Psoas muscle (tissue), 8 donors: ENCODE measurements around the gene ABR. TPM values are rescaled to one million over a fixed set of nuclear protein-coding genes. Genes with fewer than 3 reads are reported as not detected.

ENCODE experiments used
- ATAC-seq, 4 donors: fragments of 200-7000 bp; cut with Tn5 transposase; one replicate each; pipeline ENCODE4 v1.9.1; 2020; ENCODE audit warnings: moderate library complexity in 3 of 4, mild to moderate bottlenecking in 2 of 4
- DNase-seq, 2 donors: peaks; one replicate each; pipeline ENCODE4 v3.0.0-alpha.2; 2020
- H3K27ac ChIP-seq: fragments of 200-600 bp; one replicate; pipeline ENCODE4 v1.8.0; 2022
- H3K27me3 ChIP-seq, 3 donors: fragments of 200-600 bp in 1 of 3; one replicate each; pipeline versions ENCODE4 v1.6.1 to v1.8.0; 2013 to 2022; ENCODE audit warnings: low read length in 2 of 3, mild to moderate bottlenecking in 2 of 3, moderate library complexity in 1 of 3; ENCODE audit not compliant: insufficient read depth in 3 of 3
- H3K36me3 ChIP-seq, 2 donors: fragments of 200-600 bp in 1 of 2; one replicate each; pipeline versions ENCODE4 v1.6.1 to v1.8.0; 2013 to 2022; ENCODE audit warnings: low read depth in 1 of 2, mild to moderate bottlenecking in 1 of 2, moderate library complexity in 1 of 2; ENCODE audit not compliant: insufficient read depth in 1 of 2
- H3K4me1 ChIP-seq: fragments of 200-600 bp; one replicate; pipeline ENCODE4 v1.8.0; 2022
- H3K4me3 ChIP-seq: fragments of 200-600 bp; one replicate; pipeline ENCODE4 v1.8.0; 2022; ENCODE audit warnings: mild to moderate bottlenecking
- H3K9me3 ChIP-seq: fragments of 200-600 bp; one replicate; pipeline ENCODE4 v1.8.0; 2022
- WGBS, 3 donors: extraction: QIAGEN DNeasy Blood & Tissue Kit; methylation state at CpG; one replicate each; pipeline versions ENCODE4 v1.1.6 to v1.1.7; 2013; 5-methylcytosine and 5-hydroxymethylcytosine counted together
- intact Hi-C, 2 donors: fragments of 100-400 bp; cut with DNase I; formaldehyde crosslinking; loops; one replicate each; pipeline versions ENCODE4 v1.11.0 to v1.14.2; 2022
- polyA plus RNA-seq, 3 donors: library from polyadenylated mRNA; stranded (reverse); fragments of 200-250 nt; gene quantifications; one replicate each; pipeline ENCODE4 v1.2.3, GENCODE V29; 2013
- total RNA-seq, 4 donors: library from RNA; stranded (reverse); fragmentation: NEBNext Ultra II Directional in 2 of 4; extraction: Animal tissue kit (Norgen Biotek cat#: 25700) in 2 of 4; gene quantifications; one replicate each; pipeline versions ENCODE4 v1.2.1 to v1.2.4, GENCODE V29; 2021 to 2023
- TF ChIP-seq, protein P1 (sequence below): fragments of 200-600 bp; IDR thresholded peaks from one replicate; pipeline ENCODE4 v1.8.0; 2022; ENCODE audit warnings: antibody characterized with exemption
- donor health status: healthy with polysubstance abuse.
- donor health status: DM: no; HTN: no; CAD: no; lungs with moderate emphysema.
- donor health status: Bipolar disorder and iron deficiency.
- donor health status: healthy.
- donor health status: DM: yes; HTN: yes; CAD: no.
- donor health status: DM: no; HTN: no; CAD: no.
- donor health status: DM: no; HTN: no; CAD: no.
- donor health status: DM: yes; HTN: yes; CAD: no.

The ABR gene
- total and polyA plus RNA-seq, 7 donors, result 5.8 to 25.4 (median 9.8) TPM

DNA sequence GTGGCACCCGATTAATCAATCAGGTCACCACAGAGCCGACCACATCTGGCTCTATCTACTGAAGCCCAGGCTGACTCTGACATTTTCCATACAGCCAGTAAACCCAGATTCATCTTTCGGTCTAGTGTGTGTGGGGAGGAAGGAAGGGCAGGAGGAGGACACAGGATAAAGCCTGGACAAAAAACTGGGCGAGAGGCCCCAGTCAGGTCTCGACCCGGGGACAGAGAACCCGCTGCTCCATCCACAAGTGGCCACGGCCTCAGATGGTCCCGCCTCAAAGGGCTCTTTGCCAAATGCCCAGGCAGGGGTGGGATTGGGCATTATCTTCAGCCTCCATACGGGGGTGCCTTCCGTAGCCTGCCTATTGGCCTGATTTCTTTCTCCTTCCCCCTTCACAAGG is 7.8 kb downstream of the ABR start:
- DNase-seq, result no peak
- no peak overlapping the region for H3K27ac ChIP-seq
- TF ChIP-seq, protein P1, sequence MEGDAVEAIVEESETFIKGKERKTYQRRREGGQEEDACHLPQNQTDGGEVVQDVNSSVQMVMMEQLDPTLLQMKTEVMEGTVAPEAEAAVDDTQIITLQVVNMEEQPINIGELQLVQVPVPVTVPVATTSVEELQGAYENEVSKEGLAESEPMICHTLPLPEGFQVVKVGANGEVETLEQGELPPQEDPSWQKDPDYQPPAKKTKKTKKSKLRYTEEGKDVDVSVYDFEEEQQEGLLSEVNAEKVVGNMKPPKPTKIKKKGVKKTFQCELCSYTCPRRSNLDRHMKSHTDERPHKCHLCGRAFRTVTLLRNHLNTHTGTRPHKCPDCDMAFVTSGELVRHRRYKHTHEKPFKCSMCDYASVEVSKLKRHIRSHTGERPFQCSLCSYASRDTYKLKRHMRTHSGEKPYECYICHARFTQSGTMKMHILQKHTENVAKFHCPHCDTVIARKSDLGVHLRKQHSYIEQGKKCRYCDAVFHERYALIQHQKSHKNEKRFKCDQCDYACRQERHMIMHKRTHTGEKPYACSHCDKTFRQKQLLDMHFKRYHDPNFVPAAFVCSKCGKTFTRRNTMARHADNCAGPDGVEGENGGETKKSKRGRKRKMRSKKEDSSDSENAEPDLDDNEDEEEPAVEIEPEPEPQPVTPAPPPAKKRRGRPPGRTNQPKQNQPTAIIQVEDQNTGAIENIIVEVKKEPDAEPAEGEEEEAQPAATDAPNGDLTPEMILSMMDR, result no peak
- H3K36me3 ChIP-seq, result no peaks in the 10 kb centered on the region
- intact Hi-C loops, result no loop called here
- no peaks in the 10 kb centered on the region for H3K4me1 ChIP-seq
- ATAC-seq, result no peak
- peaks cover 0 to 30% (median 11%) of the 10 kb centered on the region in 3 donors for H3K27me3 ChIP-seq
- H3K9me3 ChIP-seq, result no peaks in the 10 kb centered on the region
- WGBS, 3 donors, result 58 to 67% (median 59%) methylated on average over 11 of the region's 11 CpGs
- no peak overlapping the region for H3K4me3 ChIP-seq

DNA sequence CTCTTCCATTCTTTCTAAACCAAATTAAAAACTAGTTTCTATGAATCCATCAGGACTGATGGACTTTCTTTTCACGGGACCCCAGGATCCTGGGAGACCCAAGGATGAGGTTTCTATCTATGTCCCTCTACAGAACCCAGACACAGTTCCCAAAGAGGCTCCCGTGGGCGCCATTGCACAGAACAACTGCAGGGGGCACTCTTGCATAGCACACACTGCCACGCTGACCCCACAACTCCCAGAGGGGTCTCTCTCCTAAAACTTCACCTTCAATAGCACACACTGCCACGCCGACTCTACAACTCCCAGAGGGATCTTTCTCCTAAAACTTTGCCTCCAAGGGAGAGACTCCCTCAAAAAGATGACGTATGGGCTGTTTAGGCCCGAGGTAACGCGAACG is 9.0 kb downstream of the ABR start:
- 80 to 86% (median 84%) methylated on average over 11 of the region's 11 CpGs for WGBS, 3 donors
- ATAC-seq (no peak), DNase-seq (no peak)
- intact Hi-C loops, result no loop called here
- Histone ChIP-seq H3K9me3 (no peaks in the 10 kb centered on the region), H3K4me1 (no peaks in the 10 kb centered on the region), H3K36me3 (no peaks in the 10 kb centered on the region), H3K27me3 (peaks cover 0 to 25% (median 11%) of the 10 kb centered on the region in 3 donors), H3K27ac (no peak overlapping the region), H3K4me3 (no peak overlapping the region)
- TF ChIP-seq, protein P1, result no peak

DNA sequence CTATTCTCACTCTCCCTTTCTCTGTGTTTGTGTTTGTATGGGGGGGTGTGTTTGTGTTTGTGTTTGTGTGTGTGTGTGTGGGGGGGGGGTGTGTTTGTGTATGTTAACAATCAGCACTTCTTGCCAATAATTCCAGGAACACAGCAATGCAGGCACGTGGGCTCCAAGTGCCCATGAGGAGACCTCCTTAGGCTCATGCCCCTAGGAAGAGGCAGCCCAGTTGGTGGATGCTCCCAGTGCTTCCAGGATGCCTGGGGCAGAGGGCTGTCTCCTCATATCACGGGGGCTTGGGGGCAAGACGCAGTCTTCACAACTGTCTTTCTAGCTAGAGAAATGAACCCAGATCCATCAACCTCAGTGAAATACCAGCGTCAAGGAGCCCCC is 9.9 kb downstream of the ABR start:
- Histone ChIP-seq H3K27me3 (peaks cover 0 to 24% (median 11%) of the 10 kb centered on the region in 3 donors), H3K27ac (no peak overlapping the region), H3K4me1 (no peaks in the 10 kb centered on the region), H3K36me3 (no peaks in the 10 kb centered on the region), H3K9me3 (no peaks in the 10 kb centered on the region), H3K4me3 (no peak overlapping the region)
- intact Hi-C loops, result no loop called here
- no peak for DNase-seq
- TF ChIP-seq, protein P1, result no peak
- 75 to 82% (median 79%) methylated on average over 4 of the region's 4 CpGs for WGBS, 3 donors
- no peak for ATAC-seq

DNA sequence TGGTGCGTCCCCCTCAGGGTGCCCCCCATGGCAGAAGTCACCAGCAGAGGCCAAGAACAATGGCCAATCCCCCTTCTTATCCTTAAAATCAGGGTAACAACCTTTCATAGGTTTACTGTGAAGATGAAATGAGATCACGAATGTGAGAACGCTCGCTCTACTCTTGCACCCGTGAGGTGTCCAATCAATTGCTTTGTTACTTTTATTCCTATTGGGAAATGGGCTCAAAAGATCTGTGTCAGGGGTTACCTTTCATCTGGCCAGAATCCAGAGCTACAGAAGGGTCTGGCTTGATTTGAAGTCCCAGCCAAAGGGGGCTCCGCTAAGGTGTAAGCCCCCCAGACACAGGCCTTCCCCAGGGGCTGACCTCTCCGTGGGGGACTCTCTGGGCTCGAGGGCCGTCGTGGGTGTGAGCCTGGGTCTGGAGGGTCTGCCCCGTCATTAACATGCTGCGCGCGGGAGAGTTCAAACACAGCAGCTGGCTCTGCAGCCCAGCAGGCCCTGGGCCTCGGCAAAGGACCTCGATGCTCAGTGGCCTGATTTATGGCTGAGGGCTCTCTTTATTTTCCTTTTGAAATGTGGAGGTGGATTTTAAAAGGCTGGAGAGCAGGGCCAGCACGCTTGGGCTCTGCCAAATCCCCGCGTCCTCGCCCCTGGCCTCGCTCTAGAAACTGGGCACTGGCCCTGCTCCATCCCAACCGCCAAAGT is 10.4 kb downstream of the ABR start:
- Histone ChIP-seq H3K27me3 (peaks cover 0 to 21% (median 11%) of the 10 kb centered on the region in 3 donors), H3K36me3 (no peaks in the 10 kb centered on the region), H3K9me3 (no peaks in the 10 kb centered on the region), H3K4me3 (no peak overlapping the region), H3K27ac (no peak overlapping the region), H3K4me1 (no peaks in the 10 kb centered on the region)
- WGBS, 3 donors, result 62 to 73% (median 71%) methylated on average over 22 of the region's 22 CpGs
- DNase-seq, result no peak
- TF ChIP-seq, protein P1, result no peak
- no peak for ATAC-seq
- intact Hi-C loops, result no loop called here
